Gastroesophageal sphincter (tissue), 3 donors: ENCODE data around the gene RPS14.

Experiments used
- CTCF ChIP-seq, 4 experiments: fragments of 200-600 bp in 2 of 4; fragments of 450-650 bp in 2 of 4; sonication (generic) in 1 of 4; IDR thresholded peaks; one replicate each; pipeline ENCODE4 v1.5.1; 2017 to 2019; ENCODE audit warnings: antibody characterized with exemption in 4 of 4, mild to moderate bottlenecking in 2 of 4, moderate library complexity in 2 of 4
- EP300 ChIP-seq: sonication (generic); formaldehyde crosslinking; IDR thresholded peaks from one replicate; pipeline ENCODE4 v1.6.1; 2017; ENCODE audit warnings: antibody characterized with exemption, mild to moderate bottlenecking
- POLR2AphosphoS5 ChIP-seq: sonication (generic); formaldehyde crosslinking; IDR thresholded peaks from one replicate; pipeline ENCODE4 v1.6.1; 2017; ENCODE audit warnings: antibody characterized with exemption

GRCh38 chr5:150401376-150402228 is 47.9 kb downstream of the RPS14 start:
- no peak for TF ChIP-seq CTCF (IDR thresholded peaks at IDR 0.05)
- TF ChIP-seq EP300: no peak
- no peak for TF ChIP-seq POLR2AphosphoS5
